Kidney tubule cell (primary cell): ENCODE data around the gene MEIKIN.
A peak's percentile ranks its signal among the peaks of the same experiment; 100 is the strongest.
"Not testable (repeated sequence)": the region's sequence is repeated elsewhere in the genome, so short reads cannot be mapped to it uniquely, and the experiment has no call there.

Experiments used
- DNase-seq: peaks from one replicate; pipeline ENCODE4 v3.0.0-alpha.2; 2018; ENCODE audit warnings: low spot score

Gene MEIKIN

DNA sequence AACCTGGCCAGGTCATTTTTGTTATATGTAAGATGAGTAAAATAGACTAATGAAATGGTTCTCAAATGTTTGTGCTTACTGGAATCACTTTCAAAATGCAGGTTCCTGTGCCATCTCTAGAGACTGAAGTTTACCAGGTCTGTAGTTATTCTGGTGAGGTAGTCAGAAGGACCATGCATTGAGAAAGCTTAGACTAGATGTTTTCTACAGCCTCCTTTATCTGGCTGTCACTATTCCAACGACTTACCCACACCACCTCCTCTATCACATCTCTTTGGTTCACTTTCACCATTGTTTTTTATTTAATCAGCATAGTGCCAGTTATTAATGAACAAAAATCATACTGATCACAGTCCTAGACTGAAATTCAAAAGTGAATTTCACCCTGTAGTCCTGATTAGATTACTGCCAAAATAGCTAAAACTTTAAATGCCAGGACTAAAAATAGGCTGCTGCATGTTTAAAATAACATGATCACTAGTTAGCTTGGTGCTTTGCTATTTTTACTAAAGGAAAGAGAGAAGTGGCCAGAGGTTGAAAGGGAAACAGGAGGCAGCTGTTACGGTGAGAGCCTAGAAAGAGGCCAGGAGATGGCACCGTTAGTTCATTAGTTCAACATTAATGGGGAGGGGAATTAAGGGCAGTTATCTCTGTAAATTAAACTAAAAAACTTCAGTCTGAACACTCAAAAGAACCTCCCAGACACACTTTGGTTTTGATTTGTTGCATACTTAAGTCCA lies 134.8 kb downstream of the MEIKIN start:
- DNase-seq, result no peak

DNA sequence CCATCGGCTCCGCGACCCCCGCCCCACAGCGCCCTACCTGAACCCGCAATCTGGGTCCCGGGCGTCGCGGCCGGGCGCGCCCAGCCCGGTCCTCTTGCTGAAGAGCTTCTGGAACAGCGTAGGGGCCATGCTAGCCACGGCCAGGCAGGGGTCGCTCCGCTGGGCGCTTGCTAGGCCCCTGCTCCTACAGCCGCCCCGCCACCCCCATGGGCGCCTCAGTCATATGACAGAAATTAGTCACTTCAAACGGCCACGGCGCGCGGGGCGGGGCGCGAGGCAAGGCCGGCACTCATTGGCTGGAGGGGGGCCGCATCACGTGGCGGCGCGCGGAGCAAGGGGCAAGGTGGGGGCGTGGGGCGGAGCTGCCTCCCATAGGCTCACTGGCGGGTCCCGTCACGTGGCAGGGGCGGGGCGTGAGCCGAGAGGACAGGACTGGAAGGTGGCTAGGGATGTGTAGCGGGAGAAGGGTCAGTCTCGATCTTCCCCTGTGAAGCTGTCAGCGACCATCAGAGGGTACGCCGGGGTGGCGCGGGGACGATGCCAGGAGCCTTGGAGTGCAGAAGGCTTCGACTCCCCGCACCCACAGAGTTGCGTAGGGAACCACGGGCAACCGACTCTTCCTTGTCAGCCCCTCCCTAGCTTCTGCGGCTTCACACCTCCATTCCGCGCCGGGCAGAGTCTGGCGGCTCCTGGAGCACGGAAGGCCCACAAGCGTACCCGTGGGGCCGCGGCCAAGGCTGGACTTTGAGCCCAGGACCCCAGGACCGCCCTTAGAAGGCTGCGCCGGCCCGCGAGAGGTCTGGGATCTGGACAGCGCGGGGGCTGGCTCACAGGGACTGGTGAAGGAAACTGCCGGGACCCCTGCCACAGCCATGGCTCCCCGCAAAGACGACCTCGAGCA lies 148.4 kb downstream of the MEIKIN start, which contains the start of gene FNIP1:
Gene FNIP1, minus strand, starts transcription at position 225 of the 901 bp plus-strand sequence. Its CDS starts 96 bp downstream, at position 129.
- peak; percentile 98 for DNase-seq

DNA sequence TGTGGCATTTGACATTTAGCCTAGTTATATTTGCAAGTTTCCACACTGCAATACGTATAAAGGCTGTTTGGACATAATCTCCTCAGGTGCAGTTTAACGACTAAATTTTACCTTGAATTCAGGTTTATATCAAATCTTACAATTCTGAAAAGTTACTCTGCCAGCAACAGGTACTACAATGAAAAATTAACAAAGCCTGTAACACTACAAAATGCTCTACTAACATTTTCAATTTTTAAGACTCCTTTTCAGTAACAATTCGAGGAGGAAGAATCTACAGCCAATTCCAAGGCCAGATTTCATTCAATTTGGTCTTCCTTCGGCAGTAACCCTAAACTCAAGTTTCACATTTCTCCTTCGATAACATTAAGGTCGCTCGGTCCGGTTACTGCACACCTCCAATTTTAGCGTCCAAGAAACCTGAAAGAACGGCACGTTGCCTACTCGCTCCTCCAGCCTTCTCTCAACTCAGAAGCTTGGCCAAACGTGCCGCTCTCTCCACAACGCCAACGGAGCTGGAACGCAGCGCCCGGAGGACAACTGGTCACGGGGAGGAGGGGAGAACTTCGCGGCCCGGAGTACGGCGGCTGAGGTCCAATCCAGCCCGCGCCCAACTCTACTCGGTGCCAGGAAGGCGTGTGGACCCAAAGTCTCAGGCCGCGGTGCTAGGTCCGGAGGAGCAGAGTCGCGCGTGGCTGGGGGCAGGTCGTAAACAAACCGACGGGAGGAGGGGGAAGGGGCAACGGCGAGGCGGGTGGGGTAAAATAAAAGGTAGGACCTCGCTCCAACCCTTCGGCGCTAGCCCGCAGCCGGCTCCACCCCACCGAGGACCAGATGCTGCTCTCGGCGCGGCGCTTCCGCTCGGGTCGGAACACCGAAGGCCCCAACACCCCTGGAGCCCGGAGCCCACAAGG lies 149.3 kb downstream of the MEIKIN start:
- DNase-seq, result peak; percentile 51

DNA sequence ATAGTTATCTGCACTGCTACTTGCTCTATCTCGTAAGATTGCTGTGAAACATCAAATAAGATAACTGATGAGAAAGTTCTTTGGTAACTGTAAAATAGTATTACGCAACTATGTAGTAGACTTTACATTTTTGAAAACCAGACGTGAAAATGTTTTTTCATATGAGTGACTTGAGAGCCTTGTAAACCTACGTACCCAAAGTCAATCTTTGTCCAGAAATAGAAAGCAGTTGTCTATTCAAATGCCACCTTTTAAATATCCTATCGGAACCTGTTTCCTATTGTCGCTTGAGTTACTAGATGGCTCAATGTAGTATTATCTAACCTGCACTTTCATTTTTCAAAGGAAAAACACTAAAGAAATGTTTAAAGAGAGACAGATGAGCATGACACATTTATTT lies 150.2 kb downstream of the MEIKIN start:
- no peak for DNase-seq

DNA sequence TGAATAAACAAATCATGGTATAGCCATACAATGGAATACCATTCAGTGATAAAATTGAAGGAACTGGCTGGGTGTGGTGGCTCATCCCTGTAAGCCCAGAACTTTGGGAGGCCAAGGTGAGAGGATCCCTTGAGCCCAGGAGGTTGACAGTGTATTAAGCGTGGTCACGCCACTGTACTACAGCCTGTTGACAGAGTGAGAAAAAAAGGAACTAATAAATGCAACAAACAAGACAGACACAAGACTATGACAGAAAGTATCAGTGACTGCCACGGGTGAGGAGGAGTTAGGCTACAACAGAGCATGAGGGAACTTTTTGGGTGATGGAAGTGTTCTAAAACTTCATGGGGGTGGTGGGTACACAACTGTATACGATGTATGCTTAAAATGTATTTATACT lies 150.9 kb downstream of the MEIKIN start:
- no peak for DNase-seq

DNA sequence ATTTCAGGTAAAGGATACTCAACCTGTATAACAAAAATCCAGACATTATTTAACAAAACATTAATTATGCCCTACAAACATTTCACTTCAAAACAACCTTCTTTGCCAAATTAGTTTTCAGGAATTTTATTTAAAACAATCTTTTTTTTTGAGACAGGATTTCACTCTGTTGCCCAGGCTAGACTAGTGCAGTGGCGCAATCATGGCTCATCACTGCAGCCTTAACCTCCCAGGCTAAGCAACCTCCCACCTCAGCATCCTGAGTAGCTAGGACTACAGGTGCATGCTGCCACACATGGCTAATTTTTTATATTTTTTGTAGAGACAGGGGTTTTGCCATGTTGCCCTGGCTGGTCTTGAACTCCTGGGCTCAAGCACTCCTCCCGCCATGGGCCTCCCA lies 152.6 kb downstream of the MEIKIN start:
- DNase-seq, result no peak

DNA sequence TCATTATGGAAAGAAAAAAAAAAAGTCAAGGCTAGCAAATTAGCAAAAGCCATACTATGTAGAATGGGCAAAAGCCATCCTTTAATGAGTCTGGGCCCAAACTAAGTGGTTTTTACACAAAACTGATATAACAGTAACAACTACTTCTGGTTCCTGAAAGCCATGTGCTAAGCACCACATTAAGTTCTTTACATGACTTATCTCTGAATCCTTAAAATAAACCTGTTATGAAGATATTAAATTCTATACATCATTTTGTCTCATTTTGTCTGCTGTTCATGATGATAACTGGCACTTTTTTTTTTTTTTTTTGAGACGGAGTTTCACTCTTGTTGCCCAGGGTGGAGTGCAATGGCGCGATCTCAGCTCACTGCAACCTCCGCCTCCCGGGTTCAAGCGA lies 153.6 kb downstream of the MEIKIN start:
- no peak for DNase-seq

DNA sequence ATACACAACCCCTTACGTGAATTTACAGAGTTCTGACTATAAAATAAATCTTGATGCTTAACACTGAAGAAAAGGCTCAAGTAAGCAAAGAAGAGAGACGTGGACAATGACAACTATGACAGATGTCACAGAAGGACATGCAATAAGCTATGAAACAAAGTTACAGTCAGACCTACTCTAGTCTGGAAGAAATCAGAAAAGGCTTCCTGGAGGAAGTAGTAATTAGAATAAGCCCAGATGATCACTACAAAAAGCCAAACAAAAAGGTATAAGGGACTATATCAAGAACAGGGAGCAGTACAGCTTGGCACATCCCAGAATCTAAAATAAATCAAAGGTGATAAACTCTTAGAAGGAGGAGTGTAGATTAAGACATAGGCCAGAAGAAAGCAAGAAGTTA lies 154.9 kb downstream of the MEIKIN start:
- DNase-seq, result no peak

DNA sequence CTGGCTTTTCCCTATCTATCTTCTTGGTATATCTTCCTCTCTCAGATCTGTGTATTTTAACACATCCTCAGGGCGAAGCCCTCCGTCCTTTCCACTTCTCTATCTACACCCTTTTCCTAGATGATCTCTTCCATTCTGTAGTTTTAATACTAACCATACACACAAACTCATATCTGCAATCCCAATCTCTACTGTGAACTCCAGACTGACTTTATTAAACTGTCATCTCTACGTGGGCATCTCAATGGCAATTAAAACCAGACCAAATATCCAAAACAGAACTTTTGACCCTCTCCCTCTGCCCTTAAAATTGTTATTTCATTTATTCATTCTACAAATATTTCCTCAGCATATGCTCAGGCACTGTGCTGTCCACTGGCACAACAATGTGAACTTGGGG lies 155.7 kb downstream of the MEIKIN start:
- DNase-seq, result no peak

DNA sequence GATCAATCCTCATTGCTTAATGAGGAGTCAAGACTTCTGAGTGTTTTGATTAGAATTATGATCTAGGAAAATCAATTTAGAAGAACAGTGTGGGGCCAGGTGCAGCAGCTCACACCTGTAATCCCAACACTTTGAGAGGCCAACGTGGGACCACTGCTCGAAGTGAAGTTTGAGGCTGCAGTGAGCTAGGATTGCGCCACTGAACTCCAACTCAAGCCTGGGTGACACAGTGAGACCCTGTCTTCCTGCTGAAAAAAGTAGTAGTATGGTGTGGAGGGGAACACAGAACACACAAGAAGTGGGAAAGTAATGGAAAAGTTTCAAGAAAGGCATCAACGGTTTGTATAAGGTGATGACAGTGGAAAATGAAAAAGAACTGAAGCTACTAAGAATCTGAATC lies 157.7 kb downstream of the MEIKIN start:
- DNase-seq, result no peak

DNA sequence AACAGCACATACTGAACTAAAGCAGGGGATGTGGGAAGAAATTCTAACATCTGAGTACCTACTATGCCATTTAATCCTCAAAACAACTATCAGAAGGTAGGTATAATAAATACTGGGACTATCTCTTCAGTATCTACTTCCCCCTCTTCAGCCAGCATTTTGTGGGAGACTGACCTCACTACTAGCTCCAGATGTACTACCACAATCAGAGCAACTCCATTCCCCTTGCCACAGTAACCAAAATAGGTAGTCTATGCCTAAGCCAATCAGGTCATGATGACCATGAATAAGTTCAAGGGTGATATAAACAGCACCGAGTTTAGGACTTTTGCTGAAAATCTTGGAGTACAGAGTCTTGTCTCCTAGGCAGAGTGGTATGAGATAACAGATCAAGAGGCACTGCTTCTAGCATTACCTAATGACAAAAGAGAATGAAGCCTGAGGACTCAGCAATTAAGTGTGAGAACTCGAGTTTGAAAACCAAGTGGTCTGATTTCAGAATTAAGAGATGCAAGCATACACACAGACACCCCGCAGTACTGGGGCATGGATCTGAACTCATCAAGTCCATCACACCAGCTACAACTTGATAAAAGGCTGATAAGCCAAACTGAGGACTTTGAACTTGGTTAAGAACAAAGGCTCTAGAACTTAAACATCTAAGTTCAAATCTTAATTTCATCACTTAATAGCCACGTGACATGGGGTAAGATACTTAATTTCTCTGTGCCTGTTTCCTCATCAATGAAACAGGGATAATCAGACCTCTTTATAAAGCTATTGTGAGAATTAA lies 158.4 kb downstream of the MEIKIN start:
- DNase-seq, result no peak

DNA sequence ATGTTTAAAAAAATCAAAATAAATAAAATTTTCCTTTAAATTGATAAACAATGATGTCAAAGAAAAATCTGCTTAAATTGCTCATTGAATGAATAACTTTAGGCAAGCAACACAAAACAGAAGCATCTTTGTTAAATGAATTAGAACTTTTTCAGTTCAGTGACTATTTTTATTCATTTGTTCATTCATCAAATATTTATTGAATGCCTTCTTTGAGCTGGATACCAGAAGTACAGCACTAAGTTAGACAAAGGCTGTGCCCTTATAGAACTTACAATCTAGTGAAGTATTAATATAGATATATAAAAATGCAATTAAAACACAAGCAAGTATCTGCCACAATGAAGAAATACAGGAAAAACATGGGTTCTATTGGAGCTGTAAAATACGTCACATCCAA lies 159.4 kb downstream of the MEIKIN start:
- DNase-seq, result no peak

DNA sequence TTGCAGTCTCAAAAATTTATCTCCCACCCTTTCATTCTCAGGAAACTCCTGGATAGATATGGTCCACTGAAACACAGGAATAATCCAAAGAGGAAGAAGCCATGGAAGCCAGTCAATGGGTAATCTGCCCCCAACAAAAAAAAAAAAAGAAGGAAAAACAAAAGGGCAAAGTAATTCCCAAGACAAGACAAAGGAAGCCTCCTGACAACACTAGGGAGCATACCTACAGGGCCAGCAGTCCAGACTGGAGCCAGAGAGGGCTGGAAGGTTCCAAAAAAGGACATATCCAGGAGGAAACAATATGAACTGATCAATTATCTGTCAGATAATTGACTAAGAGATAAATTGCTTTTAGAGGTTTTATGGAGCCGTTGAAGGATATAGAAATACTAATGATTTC lies 161.6 kb downstream of the MEIKIN start:
- DNase-seq, result no peak

DNA sequence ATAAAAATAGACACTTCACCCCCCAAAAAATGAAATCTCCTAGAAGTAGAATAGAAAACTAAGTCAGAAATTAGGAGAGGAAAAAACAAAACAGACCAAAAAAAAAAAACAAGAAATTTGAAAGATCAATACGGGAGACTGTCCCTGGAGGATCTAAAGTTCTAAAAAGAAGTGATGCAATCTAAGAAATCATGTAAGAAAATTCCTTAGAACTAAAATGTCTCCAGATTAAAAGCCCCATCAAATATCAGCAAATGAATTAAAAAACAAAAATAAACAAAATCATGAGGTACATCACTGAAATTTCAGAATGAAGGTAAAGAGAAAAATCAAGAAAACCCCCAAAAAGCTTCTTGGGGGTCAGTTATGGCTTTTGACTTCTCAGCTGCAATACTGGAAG lies 162.1 kb downstream of the MEIKIN start:
- no peak for DNase-seq

DNA sequence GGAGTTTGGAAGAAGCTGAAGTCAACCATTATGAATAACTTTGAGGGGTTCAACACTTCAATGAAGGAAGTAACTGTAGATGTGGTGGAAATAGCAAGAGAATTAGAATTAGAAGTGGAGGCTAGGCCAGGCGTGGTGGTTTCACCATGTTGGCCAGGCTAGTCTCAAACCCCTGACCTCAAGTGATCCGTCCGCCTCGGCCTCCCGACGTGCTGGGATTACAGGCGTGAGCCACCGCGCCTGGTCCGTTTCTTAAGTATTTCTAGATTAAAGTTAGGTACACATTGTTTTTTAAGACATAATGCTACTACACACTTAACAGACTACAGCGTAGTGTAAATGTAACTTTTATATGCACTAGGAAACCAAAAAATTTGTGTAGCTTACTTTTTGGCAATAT lies 162.7 kb downstream of the MEIKIN start:
- DNase-seq, result no peak

DNA sequence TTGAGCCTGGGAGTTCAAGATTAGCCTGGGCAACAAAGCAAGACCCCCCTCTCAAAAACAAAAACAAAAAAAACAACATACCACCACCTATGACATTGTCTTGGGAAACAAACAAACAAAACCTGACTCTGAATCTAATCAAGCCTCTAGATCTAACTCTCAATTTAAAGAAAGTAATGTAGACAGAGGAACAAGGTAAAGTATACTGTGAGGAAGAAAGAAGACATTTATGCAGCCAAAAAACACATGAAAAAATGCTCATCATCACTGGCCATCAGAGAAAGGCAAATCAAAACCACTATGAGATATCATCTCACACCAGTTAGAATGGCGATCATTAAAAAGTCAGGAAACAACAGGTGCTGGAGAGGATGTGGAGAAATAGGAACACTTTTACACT lies 167.3 kb downstream of the MEIKIN start:
- not testable (repeated sequence) for DNase-seq

DNA sequence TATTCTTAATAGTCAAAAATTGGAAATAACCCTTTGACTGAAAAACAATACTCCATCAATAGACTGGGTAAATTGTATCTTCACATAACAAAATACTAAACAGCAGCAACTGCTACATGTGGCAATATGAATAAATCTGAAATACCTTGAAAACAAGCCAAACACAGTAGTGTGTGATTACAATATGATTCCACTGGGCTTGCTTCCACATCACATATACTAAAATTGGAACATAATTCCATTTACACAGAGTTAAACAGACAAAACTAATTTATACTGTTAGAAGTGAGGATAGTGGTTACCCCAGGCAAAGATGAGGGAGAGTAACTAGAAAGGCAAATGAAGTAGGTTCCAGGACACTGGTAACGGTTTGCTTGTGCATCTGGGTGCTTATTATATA lies 169.0 kb downstream of the MEIKIN start:
- DNase-seq, result no peak

DNA sequence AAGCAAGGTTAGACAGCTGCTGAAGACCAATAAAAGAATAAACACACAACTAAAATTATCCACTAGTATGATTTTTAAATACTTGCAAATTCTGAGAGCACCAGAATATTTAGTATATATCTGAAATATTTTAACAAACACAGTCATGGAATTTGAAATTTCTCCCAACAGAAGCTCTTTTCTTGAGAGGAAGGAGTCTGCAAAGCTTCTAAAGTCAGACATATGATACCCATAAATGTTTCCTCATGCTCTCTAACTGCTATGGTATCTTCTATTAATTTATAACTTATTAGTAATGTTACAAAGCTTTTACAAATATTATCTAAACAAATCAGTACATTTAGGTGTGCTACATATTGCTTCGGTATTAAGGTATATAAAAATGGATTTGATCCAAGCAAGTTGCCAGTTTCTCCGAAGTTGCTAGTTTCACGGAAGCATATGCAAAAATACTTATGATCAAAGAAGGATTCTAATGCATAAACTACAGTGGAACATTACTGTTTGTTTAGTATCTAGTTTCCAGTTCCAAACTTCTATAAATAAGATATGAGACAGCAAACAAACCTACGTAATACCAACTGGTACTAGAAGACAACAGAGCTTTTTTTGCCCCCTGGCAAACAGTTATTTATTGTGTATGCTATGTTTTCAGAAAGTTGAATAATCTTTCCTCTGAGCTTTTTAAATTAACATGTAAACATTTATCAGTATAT lies 170.7 kb downstream of the MEIKIN start:
- DNase-seq, result no peak

DNA sequence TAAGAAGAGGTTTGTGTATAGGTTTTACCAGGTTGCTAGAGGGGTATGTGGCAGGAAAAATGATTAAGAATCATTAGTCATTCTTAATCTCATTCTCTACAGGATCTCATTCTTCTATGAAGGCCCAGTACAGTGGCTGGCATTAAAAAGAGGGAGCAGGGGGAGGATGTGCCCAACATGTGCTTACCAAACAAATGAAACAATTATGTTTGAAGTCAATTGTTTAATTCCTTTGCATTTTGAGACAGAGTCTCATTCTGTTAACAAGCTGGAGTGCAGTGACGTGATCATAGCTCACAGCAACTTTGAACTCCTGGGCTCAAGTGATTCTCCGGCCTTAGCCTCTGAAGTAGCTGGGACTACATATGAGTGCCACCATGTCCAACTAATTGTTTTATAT lies 171.7 kb downstream of the MEIKIN start:
- no peak for DNase-seq

DNA sequence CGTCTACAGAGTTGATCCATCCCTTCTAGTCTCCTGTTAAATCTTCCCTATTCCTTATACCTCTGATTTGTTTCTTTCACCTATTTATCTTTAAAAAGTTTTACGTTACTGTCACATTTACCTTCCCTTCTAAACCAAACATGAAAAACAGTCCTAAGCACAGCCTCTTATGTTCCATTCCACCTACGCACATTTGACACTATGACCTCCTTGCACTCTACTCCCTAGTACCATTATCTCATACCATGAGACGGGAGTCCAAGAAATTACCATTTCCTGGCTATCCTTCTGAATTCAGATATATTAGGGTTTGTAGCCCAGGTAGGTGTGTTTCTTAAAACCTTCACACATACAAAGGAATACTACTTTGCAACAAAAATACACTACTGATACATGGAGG lies 173.8 kb downstream of the MEIKIN start:
- no peak for DNase-seq

DNA sequence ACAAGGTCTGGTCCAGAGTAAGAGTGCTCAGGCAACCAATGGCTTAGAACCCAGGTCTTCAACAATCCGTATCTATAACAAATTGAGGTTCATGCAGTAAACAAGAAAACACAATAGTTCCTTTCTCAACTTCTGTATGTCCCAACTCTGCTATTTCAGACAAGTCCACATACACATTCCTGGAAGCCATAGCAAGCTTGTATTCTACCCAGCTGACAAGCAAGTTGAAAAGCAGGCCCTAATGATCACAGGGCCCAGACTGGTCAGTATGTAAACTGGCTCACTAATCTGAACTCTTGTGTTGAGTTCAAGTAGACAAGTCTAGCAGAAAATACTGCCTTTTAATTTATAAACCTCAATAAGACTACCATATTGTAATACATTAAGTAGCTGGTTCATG lies 175.5 kb downstream of the MEIKIN start:
- no peak for DNase-seq
